ENCODE measurements around the gene ITSN2. TPM values are rescaled to one million over a fixed set of nuclear protein-coding genes. Genes with fewer than 3 reads are reported as not detected.

The ITSN2 gene
- total RNA-seq, 4 donors from 2014 or later, result 107 to 198 (median 116) TPM

DNA sequence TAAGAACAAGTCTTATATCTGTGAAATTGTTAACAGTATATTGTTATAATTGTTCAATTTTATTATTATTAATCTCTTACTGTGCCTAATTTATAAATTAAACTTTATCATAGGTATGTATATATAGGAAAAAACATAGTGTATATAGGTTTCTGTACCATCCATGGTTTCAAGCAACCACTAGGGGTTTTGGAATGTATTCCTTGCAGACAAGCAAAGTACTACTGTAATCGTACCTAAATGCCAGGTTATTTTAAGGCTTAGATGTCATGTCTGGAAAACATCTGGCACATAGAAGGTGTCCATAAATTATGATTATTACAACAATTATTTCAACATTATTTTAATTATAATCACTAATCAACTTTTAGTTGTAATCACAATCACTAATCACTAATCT, 8.4 kb downstream of the ITSN2 start:
- Histone ChIP-seq H3K36me3 (no peaks in the 10 kb centered on the region), H3K27ac (no peak overlapping the region), H3K9me3 (no peaks in the 10 kb centered on the region), H3K4me1 (peaks cover 42 to 65% of the 10 kb centered on the region in 2 donors), H3K27me3 (no peaks in the 10 kb centered on the region), H3K4me3 (replicated peaks in 1 of 3) (no peak overlapping the region)
- intact Hi-C loops (cut with DNase I), result no loop called here
- DNase-seq, result no peak
- TF ChIP-seq, protein P1, sequence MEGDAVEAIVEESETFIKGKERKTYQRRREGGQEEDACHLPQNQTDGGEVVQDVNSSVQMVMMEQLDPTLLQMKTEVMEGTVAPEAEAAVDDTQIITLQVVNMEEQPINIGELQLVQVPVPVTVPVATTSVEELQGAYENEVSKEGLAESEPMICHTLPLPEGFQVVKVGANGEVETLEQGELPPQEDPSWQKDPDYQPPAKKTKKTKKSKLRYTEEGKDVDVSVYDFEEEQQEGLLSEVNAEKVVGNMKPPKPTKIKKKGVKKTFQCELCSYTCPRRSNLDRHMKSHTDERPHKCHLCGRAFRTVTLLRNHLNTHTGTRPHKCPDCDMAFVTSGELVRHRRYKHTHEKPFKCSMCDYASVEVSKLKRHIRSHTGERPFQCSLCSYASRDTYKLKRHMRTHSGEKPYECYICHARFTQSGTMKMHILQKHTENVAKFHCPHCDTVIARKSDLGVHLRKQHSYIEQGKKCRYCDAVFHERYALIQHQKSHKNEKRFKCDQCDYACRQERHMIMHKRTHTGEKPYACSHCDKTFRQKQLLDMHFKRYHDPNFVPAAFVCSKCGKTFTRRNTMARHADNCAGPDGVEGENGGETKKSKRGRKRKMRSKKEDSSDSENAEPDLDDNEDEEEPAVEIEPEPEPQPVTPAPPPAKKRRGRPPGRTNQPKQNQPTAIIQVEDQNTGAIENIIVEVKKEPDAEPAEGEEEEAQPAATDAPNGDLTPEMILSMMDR (IDR thresholded peaks at IDR 0.05), result peak in 1 of 6 experiments; percentile 16
- TF ChIP-seq POLR2A (IDR thresholded peaks at IDR 0.05), result no peak
- 25 to 35% methylated on average over 1 of the region's 1 CpG for WGBS, 2 donors

DNA sequence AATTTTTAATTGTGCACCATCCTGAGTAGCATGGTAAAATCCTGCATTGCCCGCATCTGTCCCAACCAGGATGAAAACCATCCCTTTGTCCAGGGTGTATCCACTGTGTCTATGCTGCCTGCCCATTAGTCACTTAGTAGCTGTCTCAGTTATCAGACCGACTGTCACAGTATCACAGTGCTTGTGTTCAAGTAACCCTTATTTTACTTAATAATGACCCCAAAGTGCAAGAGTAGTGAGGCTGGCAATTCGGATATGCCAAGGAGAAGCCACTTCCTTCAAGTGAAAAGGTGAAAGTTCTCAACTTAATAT, 8.8 kb downstream of the ITSN2 start:
- Histone ChIP-seq H3K36me3 (no peaks in the 10 kb centered on the region), H3K27ac (no peak overlapping the region), H3K4me1 (peaks cover 42 to 65% of the 10 kb centered on the region in 2 donors), H3K27me3 (no peaks in the 10 kb centered on the region), H3K9me3 (no peaks in the 10 kb centered on the region), H3K4me3 (replicated peaks in 1 of 3) (no peak overlapping the region)
- WGBS, 2 donors, result 62 to 73% methylated on average over 3 of the region's 3 CpGs
- TF ChIP-seq, protein P1 (IDR thresholded peaks at IDR 0.05), result no peak
- TF ChIP-seq POLR2A (IDR thresholded peaks at IDR 0.05), result no peak
- intact Hi-C loops (cut with DNase I), result no loop called here
- no peak for DNase-seq

DNA sequence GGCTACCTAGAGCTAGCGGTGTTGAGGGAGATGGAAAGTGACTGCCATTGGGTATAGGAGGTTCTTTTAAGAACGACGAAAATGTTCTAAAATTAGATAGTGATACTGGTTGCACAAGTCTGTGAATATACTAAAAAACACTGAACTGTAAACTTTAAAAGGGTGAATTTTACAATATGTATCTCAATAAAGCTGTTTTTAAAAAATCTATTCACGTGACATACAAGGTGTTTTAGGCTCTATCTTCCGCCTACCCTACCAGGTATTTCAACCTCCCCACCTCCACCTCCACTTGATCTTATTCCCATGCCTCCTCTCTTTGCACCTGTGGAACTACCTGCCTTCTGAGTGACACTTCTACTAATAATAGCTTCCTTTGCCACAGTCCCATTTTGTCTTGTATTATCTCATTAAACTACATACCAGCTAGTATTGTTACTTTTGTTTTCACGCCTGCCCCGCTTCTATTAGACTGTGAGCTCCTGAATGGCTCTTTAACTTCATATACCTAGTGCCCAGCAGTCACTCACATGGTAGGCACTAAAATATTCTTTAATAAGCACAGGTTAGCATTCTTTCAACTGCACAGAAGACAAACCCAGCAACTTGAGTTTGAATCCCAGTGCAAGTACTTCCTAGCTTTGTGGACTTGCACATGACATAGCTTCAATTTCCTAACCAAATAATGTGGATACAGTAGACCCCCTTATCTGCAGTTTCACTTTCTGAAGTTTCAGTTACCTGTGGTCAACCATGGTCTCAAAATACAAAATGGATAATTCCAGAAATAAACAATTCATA, 9.3 kb downstream of the ITSN2 start:
- Histone ChIP-seq H3K4me1 (peaks cover 42 to 69% of the 10 kb centered on the region in 2 donors), H3K36me3 (no peaks in the 10 kb centered on the region), H3K4me3 (replicated peaks in 1 of 3) (no peak overlapping the region), H3K27ac (no peak overlapping the region), H3K27me3 (no peaks in the 10 kb centered on the region), H3K9me3 (no peaks in the 10 kb centered on the region)
- no peak for DNase-seq
- intact Hi-C loops (cut with DNase I), result no loop called here
- WGBS, 2 donors, result 93 to 96% methylated on average over 7 of the region's 7 CpGs
- TF ChIP-seq POLR2A (IDR thresholded peaks at IDR 0.05), result no peak

DNA sequence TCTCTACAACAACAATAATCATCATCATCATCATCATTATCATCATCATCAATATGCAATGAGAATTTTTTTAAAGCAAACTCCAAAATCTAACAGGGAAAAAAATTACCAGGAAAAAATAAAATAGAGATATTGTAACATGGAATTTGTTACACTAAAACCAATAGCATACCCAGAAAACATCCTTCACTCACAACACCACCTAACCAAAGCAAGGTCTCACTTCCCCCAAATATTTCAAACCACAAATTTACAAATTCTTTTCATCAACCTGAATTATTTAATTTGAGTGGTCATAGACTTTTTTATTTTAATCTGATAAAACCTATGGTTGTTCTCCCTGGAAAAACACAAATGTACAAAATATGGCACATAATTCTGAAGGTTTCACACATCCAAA, 11.2 kb downstream of the ITSN2 start:
- Histone ChIP-seq H3K4me1 (peaks cover 35 to 59% of the 10 kb centered on the region in 2 donors), H3K27ac (no peak overlapping the region), H3K27me3 (no peaks in the 10 kb centered on the region), H3K4me3 (replicated peaks in 1 of 3) (no peak overlapping the region), H3K36me3 (no peaks in the 10 kb centered on the region), H3K9me3 (no peaks in the 10 kb centered on the region)
- TF ChIP-seq POLR2A (IDR thresholded peaks at IDR 0.05), result no peak
- TF ChIP-seq, protein P1 (IDR thresholded peaks at IDR 0.05), result no peak
- no peak for DNase-seq
- intact Hi-C loops (cut with DNase I), result no loop called here

DNA sequence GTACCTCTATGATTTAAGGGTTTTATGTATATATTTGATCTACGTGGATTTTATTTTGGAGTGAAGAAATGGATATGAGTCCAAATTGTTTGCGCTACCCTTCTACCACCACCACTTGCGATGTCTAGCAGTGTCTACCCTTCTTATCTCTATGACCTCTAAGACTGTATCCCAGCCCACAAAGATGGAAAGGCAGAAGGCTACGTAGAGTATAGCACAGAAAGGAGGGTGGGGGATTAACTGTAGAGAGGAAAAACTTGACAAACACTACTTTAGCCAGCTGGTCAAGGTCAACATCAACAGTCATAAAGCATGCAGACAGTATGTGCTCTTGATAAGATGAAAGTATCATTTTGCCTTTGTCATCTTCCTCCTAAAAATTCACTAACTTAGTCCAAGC, 14.4 kb downstream of the ITSN2 start:
- Histone ChIP-seq H3K4me1 (peaks cover 35 to 53% of the 10 kb centered on the region in 2 donors), H3K9me3 (no peaks in the 10 kb centered on the region), H3K27me3 (no peaks in the 10 kb centered on the region), H3K36me3 (no peaks in the 10 kb centered on the region), H3K4me3 (replicated peaks in 1 of 3) (no peak overlapping the region), H3K27ac (no peak overlapping the region)
- intact Hi-C loops (cut with DNase I), result no loop called here
- DNase-seq, result no peak
- WGBS, 2 donors, result 96 to 97% methylated on average over 4 of the region's 4 CpGs
- TF ChIP-seq POLR2A (IDR thresholded peaks at IDR 0.05), result no peak
- TF ChIP-seq, protein P1 (IDR thresholded peaks at IDR 0.05), result no peak
